Measurements from ENCODE around the gene SMC3.
"Not testable (repeated sequence)": the region's sequence is repeated elsewhere in the genome, so short reads cannot be mapped to it uniquely, and the experiment has no call there.

The SMC3 gene

GRCh38 chr10:110576220-110576619 is 8.7 kb downstream of the SMC3 start:
- DNase-seq (ENCODE audit: low read depth in 3 of 3) = no peak

GRCh38 chr10:110577056-110577455 is 9.6 kb downstream of the SMC3 start:
- DNase-seq (ENCODE audit: low read depth in 3 of 3) = no peak

- DNase-seq (ENCODE audit: low read depth in 3 of 3) = no peak
Observed at GRCh38 chr10:110584006-110584405, 16.5 kb downstream of the SMC3 start.

- DNase-seq (ENCODE audit: low read depth in 3 of 3) = no peak
Observed at GRCh38 chr10:110591760-110592159, 24.3 kb downstream of the SMC3 start.

- DNase-seq (ENCODE audit: low read depth in 3 of 3) = no peak
Observed at GRCh38 chr10:110597476-110597875, 30.0 kb downstream of the SMC3 start.

GRCh38 chr10:110600487-110601101 is 33.1 kb downstream of the SMC3 start:
- no peak for DNase-seq (ENCODE audit: low read depth in 3 of 3)

GRCh38 chr10:110601581-110601980 is 34.1 kb downstream of the SMC3 start:
- no peak for DNase-seq (ENCODE audit: low read depth in 3 of 3)

- DNase-seq (ENCODE audit: low read depth in 3 of 3) = no peak
Observed at GRCh38 chr10:110608087-110608486, 40.6 kb downstream of the SMC3 start.

- no peak for DNase-seq (ENCODE audit: low read depth in 3 of 3)
Observed at GRCh38 chr10:110609605-110610004, 42.1 kb downstream of the SMC3 start.

GRCh38 chr10:110610308-110610774 is 42.8 kb downstream of the SMC3 start:
- peak in 2 of 3 experiments; percentile 28 to 52 for DNase-seq (ENCODE audit: low read depth in 3 of 3)

- not testable (repeated sequence) for DNase-seq (ENCODE audit: low read depth in 3 of 3)
Observed at GRCh38 chr10:110610781-110611180, 43.3 kb downstream of the SMC3 start.

GRCh38 chr10:110612087-110612486 is 44.6 kb downstream of the SMC3 start:
- no peak for DNase-seq (ENCODE audit: low read depth in 3 of 3)

- DNase-seq (ENCODE audit: low read depth in 3 of 3) = no peak
Observed at GRCh38 chr10:110612629-110613028, 45.1 kb downstream of the SMC3 start.

- DNase-seq (ENCODE audit: low read depth in 3 of 3) = peak in 2 of 3 experiments; percentile 31 to 43
Observed at GRCh38 chr10:110613341-110613995, 46.0 kb downstream of the SMC3 start.

GRCh38 chr10:110613996-110614495 is 46.6 kb downstream of the SMC3 start:
- DNase-seq (ENCODE audit: low read depth in 3 of 3) = no peak

GRCh38 chr10:110615057-110615747 is 47.7 kb downstream of the SMC3 start:
- DNase-seq (ENCODE audit: low read depth in 3 of 3) = no peak

GRCh38 chr10:110616493-110617033 is 49.1 kb downstream of the SMC3 start:
- DNase-seq (ENCODE audit: low read depth in 3 of 3) = no peak

GRCh38 chr10:110617425-110618229 is 50.1 kb downstream of the SMC3 start:
- DNase-seq (ENCODE audit: low read depth in 3 of 3) = no peak

GRCh38 chr10:110618230-110618610 is 50.7 kb downstream of the SMC3 start:
- DNase-seq (ENCODE audit: low read depth in 3 of 3) = peak in 2 of 3 experiments; percentile 28 to 50

- no peak for DNase-seq (ENCODE audit: low read depth in 3 of 3)
Observed at GRCh38 chr10:110619514-110620397, 52.3 kb downstream of the SMC3 start.

- no peak for DNase-seq (ENCODE audit: low read depth in 3 of 3)
Observed at GRCh38 chr10:110620398-110620719, 52.9 kb downstream of the SMC3 start.
